ENCODE measurements around the gene GNG11. TPM values are rescaled to one million over a fixed set of nuclear protein-coding genes. Genes with fewer than 3 reads are reported as not detected.

GNG11 gene
- total RNA-seq, 1 donor from 2014 or later = 6.7 TPM

- Mint-ChIP-seq H3K4me3 (no peak overlapping the region), H3K27me3 (peaks cover 25% of the 10 kb centered on the region), H3K36me3 (no peaks in the 10 kb centered on the region), H3K9me3 (no peaks in the 10 kb centered on the region), H3K27ac (no peak overlapping the region), H3K4me1 (ENCODE audit: unreplicated experiment) (no peaks in the 10 kb centered on the region)
- no peak for DNase-seq (ENCODE audit: extremely low spot score, unreplicated experiment)
- TF ChIP-seq CTCF (conservative IDR thresholded peaks at IDR 0.05) = no peak
These were observed 38.2 kb upstream of the GNG11 start for GRCh38 chr7:93883078-93883916.

- TF ChIP-seq CTCF (conservative IDR thresholded peaks at IDR 0.05) = no peak
- no peaks in the 10 kb centered on the region for H3K4me1 Mint-ChIP-seq (ENCODE audit: unreplicated experiment)
- no peak for DNase-seq (ENCODE audit: extremely low spot score, unreplicated experiment)
- no peak overlapping the region for H3K4me3 Mint-ChIP-seq
- H3K36me3 Mint-ChIP-seq = no peaks in the 10 kb centered on the region
- peaks cover 31% of the 10 kb centered on the region for H3K27me3 Mint-ChIP-seq
- H3K27ac Mint-ChIP-seq = no peak overlapping the region
- H3K9me3 Mint-ChIP-seq = no peaks in the 10 kb centered on the region
These were observed 37.6 kb upstream of the GNG11 start for GRCh38 chr7:93883917-93884345.

DNA sequence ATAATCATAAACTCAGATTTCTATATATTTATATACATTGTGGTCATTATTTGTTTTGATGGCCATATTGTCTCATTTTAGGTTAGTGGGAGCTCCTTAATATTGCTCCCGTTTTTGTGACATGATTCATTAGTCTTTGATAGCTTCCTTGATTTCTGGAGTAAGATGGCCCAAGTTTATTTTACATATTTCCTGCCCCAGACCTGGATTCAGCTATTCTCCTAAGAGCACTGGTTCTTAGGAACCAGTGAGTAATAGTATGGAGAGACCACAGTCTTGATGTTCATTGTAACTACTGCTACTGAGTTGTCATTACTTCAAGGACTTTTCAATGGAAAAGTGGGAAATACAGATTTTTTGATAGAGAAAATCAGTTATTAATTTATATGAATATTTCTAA is 37.0 kb upstream of the GNG11 start:
- H3K9me3 Mint-ChIP-seq = no peaks in the 10 kb centered on the region
- H3K27me3 Mint-ChIP-seq = peaks cover 37% of the 10 kb centered on the region
- no peaks in the 10 kb centered on the region for H3K4me1 Mint-ChIP-seq (ENCODE audit: unreplicated experiment)
- no peaks in the 10 kb centered on the region for H3K36me3 Mint-ChIP-seq
- H3K27ac Mint-ChIP-seq = no peak overlapping the region
- TF ChIP-seq CTCF (conservative IDR thresholded peaks at IDR 0.05) = no peak
- no peak overlapping the region for H3K4me3 Mint-ChIP-seq
- no peak for DNase-seq (ENCODE audit: extremely low spot score, unreplicated experiment)

GRCh38 chr7:93889261-93889660 is 32.3 kb upstream of the GNG11 start:
- H3K4me3 Mint-ChIP-seq = peak overlapping the region; percentile 97
- DNase-seq (ENCODE audit: extremely low spot score, unreplicated experiment) = no peak
- peaks cover 10% of the 10 kb centered on the region for H3K4me1 Mint-ChIP-seq (ENCODE audit: unreplicated experiment)
- H3K27ac Mint-ChIP-seq = no peak overlapping the region
- H3K9me3 Mint-ChIP-seq = no peaks in the 10 kb centered on the region
- TF ChIP-seq CTCF (conservative IDR thresholded peaks at IDR 0.05) = no peak
- H3K36me3 Mint-ChIP-seq = no peaks in the 10 kb centered on the region
- H3K27me3 Mint-ChIP-seq = peaks cover 65% of the 10 kb centered on the region

GRCh38 chr7:93890041-93890463 is 31.5 kb upstream of the GNG11 start:
- no peaks in the 10 kb centered on the region for H3K36me3 Mint-ChIP-seq
- peaks cover 10% of the 10 kb centered on the region for H3K4me1 Mint-ChIP-seq (ENCODE audit: unreplicated experiment)
- TF ChIP-seq CTCF (conservative IDR thresholded peaks at IDR 0.05) = no peak
- no peak for DNase-seq (ENCODE audit: extremely low spot score, unreplicated experiment)
- H3K9me3 Mint-ChIP-seq = no peaks in the 10 kb centered on the region
- H3K27ac Mint-ChIP-seq = peak overlapping the region; percentile 50
- peak overlapping the region; percentile 97 for H3K4me3 Mint-ChIP-seq
- H3K27me3 Mint-ChIP-seq = peaks cover 67% of the 10 kb centered on the region

All from type B pancreatic cell (in vitro differentiated cells).